PC-3 (cell line): Measurements from ENCODE around the gene HPCA. TPM values are rescaled to one million over a fixed set of nuclear protein-coding genes. Genes with fewer than 3 reads are reported as not detected.

ENCODE experiments used
- ATAC-seq: fragments of 200-7000 bp; cut with Tn5 transposase; 2 replicates; pipeline ENCODE4 v1.9.1; 2020; ENCODE audit warnings: mild to moderate bottlenecking, moderate library complexity
- BruUV-seq: library from RNA; stranded (reverse); fragments of 400-500 nt; replicated peaks from 2 replicates; lab custom pipeline; 2021; lab: Mats Ljungman, UMichigan
- CTCF ChIA-PET: fragments of 300-600 bp; sonication (Branson Sonifier 250); formaldehyde crosslinking; loops from one replicate; lab custom pipeline; 2022; ENCODE audit warnings: antibody characterized with exemption; lab: Charles Lee
- POLR2A ChIA-PET: fragments of 300-600 bp; sonication (Branson Sonifier 250); formaldehyde crosslinking; loops from one replicate; lab custom pipeline; 2022; ENCODE audit warnings: antibody characterized with exemption; ENCODE audit not compliant: unreplicated experiment; lab: Charles Lee
- DNase-seq: peaks from one replicate; pipeline ENCODE4 v3.0.0-alpha.2; 2015
- H2AFZ ChIP-seq: fragments of 300-600 bp; sonication (generic); 2 replicates; pipeline ENCODE4 v1.6.0; 2016; ENCODE audit warnings: antibody characterized with exemption, low read length
- H3F3A ChIP-seq: fragments of 300-600 bp; sonication (generic); one replicate; pipeline ENCODE4 v1.6.0; 2017; ENCODE audit warnings: antibody characterized with exemption, low read length, control low read depth, mild to moderate bottlenecking; ENCODE audit not compliant: unreplicated experiment
- H3K27ac ChIP-seq: fragments of 300-600 bp; sonication (generic); 2 replicates; pipeline ENCODE4 v1.5.1; 2016; ENCODE audit warnings: mild to moderate bottlenecking, low read length
- H3K27me3 ChIP-seq: fragments of 300-600 bp; sonication (generic); 2 replicates; pipeline ENCODE4 v1.6.1; 2016; ENCODE audit warnings: low read length, mixed read lengths
- H3K36me3 ChIP-seq: fragments of 300-600 bp; sonication (generic); 2 replicates; pipeline ENCODE4 v1.6.1; 2016; ENCODE audit warnings: low read depth, mixed run types, low read length, mixed read lengths
- H3K4me1 ChIP-seq: fragments of 300-600 bp; sonication (generic); 2 replicates; pipeline ENCODE4 v1.5.1; 2016; ENCODE audit warnings: low read length; ENCODE audit not compliant: insufficient read depth
- H3K4me2 ChIP-seq: fragments of 300-600 bp; sonication (generic); 2 replicates; pipeline ENCODE4 v1.6.0; 2016; ENCODE audit warnings: low read length
- H3K4me3 ChIP-seq: fragments of 300-600 bp; sonication (generic); 2 replicates; pipeline ENCODE4 v1.5.1; 2016; ENCODE audit warnings: mild to moderate bottlenecking, low read length, mixed read lengths
- H3K79me2 ChIP-seq: fragments of 300-600 bp; sonication (generic); 2 replicates; pipeline ENCODE4 v1.6.1; 2017; ENCODE audit warnings: low read length, mixed read lengths
- H3K9ac ChIP-seq: fragments of 300-600 bp; sonication (generic); 2 replicates; pipeline ENCODE4 v1.6.0; 2016; ENCODE audit warnings: mild to moderate bottlenecking, low read length
- H3K9me2 ChIP-seq: fragments of 300-600 bp; sonication (generic); replicated peaks from 2 replicates; pipeline ENCODE4 v1.6.1; 2016; ENCODE audit warnings: mixed run types, low read length, mixed read lengths
- H3K9me3 ChIP-seq: fragments of 300-600 bp; sonication (generic); 2 replicates; pipeline ENCODE4 v1.6.1; 2016; ENCODE audit warnings: low read length, mixed read lengths
- H4K20me1 ChIP-seq: fragments of 300-600 bp; sonication (generic); 2 replicates; pipeline ENCODE4 v1.6.1; 2016; ENCODE audit warnings: low read length, mixed read lengths
- CTCF ChIP-seq: fragments of 300-600 bp; sonication (generic); conservative IDR thresholded peaks from 2 replicates; pipeline ENCODE4 v1.5.1; 2017; ENCODE audit warnings: antibody characterized with exemption, low read depth, mild to moderate bottlenecking, low read length
- EZH2 ChIP-seq: fragments of 300-600 bp; sonication (generic); IDR thresholded peaks from one replicate; pipeline ENCODE4 v1.6.1; 2017; ENCODE audit warnings: antibody characterized with exemption, mild to moderate bottlenecking, low read length; ENCODE audit not compliant: unreplicated experiment
- EZH2phosphoT487 ChIP-seq: fragments of 300-600 bp; sonication (generic); IDR thresholded peaks from 2 replicates; pipeline ENCODE4 v1.6.1; 2018; ENCODE audit warnings: mild to moderate bottlenecking, antibody characterized with exemption, low read length, borderline replicate concordance
- intact Hi-C: fragments of 100-400 bp; cut with micrococcal nuclease; formaldehyde crosslinking; loops from 2 replicates; pipeline ENCODE4 v1.9.0; 2023
- total RNA-seq: library from RNA; depleted of rRNA; stranded (reverse); fragments of >200 nt; gene quantifications from 2 replicates; pipeline ENCODE4 v1.2.3, GENCODE V29; 2014

Gene HPCA
- total RNA-seq, 1 experiment from 2014 or later = not detected

GRCh38 chr1:32885676-32886003 lies 651 bp upstream of the HPCA start:
- DNase-seq (no peak), ATAC-seq (no peak)
- Histone ChIP-seq H4K20me1 (no peaks in the 10 kb centered on the region), H3K4me3 (no peak overlapping the region), H3K27me3 (no peaks in the 10 kb centered on the region), H3K4me1 (no peaks in the 10 kb centered on the region), H3K9me3 (no peaks in the 10 kb centered on the region), H3K36me3 (no peaks in the 10 kb centered on the region), H3K9ac (no peak overlapping the region), H3K4me2 (no peak overlapping the region), H2AFZ (no peak overlapping the region), H3F3A (no peaks in the 10 kb centered on the region), H3K79me2 (no peaks in the 10 kb centered on the region), H3K27ac (no peak overlapping the region), H3K9me2 (no peaks in the 10 kb centered on the region)
- ChIA-PET POLR2A (no interaction called here), CTCF (interaction anchor here (0.5 kb wide), 1 partner anchor 201 kb away, joined by 3 read pairs; no protein-coding TSS in a partner anchor)
- intact Hi-C loops = no loop called here
- BruUV-seq = no TSS peak
- TF ChIP-seq EZH2phosphoT487 (no peak), EZH2 (no peak)

DNA sequence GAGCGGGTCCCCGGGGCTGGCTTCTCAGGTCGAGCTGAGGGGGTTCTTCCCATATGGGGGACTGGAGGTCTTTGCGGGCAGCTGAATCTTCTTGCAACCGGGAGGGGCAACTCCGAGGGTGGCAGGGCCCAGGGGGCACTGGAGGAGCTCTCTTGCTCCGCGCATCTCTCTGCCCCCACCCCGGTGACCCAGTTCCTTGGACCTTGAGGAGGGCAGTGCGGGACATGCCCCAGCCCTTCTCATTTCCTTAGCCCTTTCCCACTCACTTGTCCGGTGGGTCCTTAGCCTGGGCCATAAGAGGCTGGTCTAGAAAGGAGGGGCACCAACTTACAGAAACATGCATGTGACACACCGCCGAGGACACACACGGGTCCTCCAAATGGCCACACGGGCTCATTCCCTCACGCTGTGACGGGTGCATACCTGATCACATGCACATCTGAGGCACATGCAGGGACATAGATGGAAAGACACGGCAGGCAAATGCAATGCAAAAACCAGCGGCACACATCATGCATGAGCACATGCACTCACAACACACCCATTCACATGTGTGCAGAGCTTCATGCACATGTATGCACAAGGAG lies 630 bp downstream of the HPCA start:
- no TSS peak for BruUV-seq
- no peaks in the 10 kb centered on the region for H3K27me3 ChIP-seq

GRCh38 chr1:32887623-32888022 lies 1.3 kb downstream of the HPCA start:
- Histone ChIP-seq H3K27me3 (no peaks in the 10 kb centered on the region), H3K36me3 (no peaks in the 10 kb centered on the region), H3K9me3 (no peaks in the 10 kb centered on the region), H3K4me1 (no peaks in the 10 kb centered on the region), H3K9ac (no peak overlapping the region), H3K9me2 (no peaks in the 10 kb centered on the region), H3K4me2 (no peak overlapping the region), H3K27ac (no peak overlapping the region), H3K79me2 (no peaks in the 10 kb centered on the region), H4K20me1 (no peaks in the 10 kb centered on the region), H2AFZ (no peak overlapping the region), H3F3A (no peaks in the 10 kb centered on the region), H3K4me3 (no peak overlapping the region)
- ATAC-seq = no peak
- POLR2A ChIA-PET = no interaction called here
- intact Hi-C loops = no loop called here
- no peak for TF ChIP-seq CTCF
- no peak for TF ChIP-seq EZH2
- no peak for TF ChIP-seq EZH2phosphoT487
- DNase-seq = no peak
- CTCF ChIA-PET = no interaction called here
- no TSS peak for BruUV-seq

More for the DNA sequence above, 630 bp downstream of the HPCA start:
- Histone ChIP-seq H3K79me2 (no peaks in the 10 kb centered on the region), H3K9me3 (no peaks in the 10 kb centered on the region), H4K20me1 (no peaks in the 10 kb centered on the region), H3K9me2 (no peaks in the 10 kb centered on the region), H3K9ac (no peak overlapping the region), H2AFZ (no peak overlapping the region), H3K27ac (no peak overlapping the region), H3K4me1 (no peaks in the 10 kb centered on the region), H3K36me3 (no peaks in the 10 kb centered on the region), H3F3A (no peaks in the 10 kb centered on the region), H3K4me3 (no peak overlapping the region), H3K4me2 (no peak overlapping the region)
- intact Hi-C loops = no loop called here
- ChIA-PET CTCF (no interaction called here), POLR2A (no interaction called here)
- ATAC-seq (no peak), DNase-seq (no peak)
- TF ChIP-seq EZH2 = no peak
- no peak for TF ChIP-seq CTCF
- TF ChIP-seq EZH2phosphoT487 = no peak
